Measurements from ENCODE around the gene DOK3.
A peak's percentile ranks its signal among the peaks of the same experiment; 100 is the strongest.

Gene DOK3

GRCh38 chr5:177478711-177479646 is 30.6 kb downstream of the DOK3 start:
- no peak for DNase-seq (ENCODE audit: low read depth)

DNA sequence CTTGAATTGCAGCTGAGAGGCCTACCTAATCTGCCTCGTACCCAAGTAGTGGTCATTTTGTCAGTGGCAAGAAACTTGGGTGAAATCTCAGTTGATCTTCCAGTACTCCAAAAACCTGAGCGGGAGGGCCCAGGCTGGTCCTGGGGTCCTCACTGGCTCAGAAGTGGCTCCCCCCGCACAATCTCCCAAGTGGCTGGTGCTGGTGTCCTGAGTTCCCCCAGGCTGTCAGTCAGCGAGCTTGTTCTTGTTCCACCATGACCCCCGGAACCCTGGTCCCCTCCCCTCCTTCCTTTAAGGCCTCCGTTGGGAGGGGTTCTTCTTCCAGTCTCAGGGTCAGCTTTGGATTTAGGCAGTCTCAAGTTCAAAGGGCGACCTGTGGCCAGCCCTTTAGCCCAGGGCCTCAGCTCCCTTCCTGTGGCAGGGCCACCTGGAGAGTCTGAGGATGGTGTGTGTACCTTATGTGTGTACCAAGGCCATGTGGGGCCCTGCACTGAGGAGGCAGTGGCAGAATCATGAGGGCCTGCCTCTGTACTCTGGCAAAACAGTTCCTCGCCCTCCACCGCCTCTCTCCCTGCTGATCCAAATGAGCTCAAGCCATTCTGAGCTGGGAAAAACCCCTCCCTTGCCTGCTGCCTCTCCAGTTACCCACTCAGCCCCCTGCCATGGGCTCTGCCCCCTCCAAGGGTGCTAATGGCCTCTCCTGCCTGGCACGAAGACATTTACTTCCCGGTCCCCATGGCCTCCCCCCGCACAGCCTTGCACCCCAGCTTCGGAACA is 31.7 kb downstream of the DOK3 start:
- DNase-seq (ENCODE audit: low read depth): no peak

DNA sequence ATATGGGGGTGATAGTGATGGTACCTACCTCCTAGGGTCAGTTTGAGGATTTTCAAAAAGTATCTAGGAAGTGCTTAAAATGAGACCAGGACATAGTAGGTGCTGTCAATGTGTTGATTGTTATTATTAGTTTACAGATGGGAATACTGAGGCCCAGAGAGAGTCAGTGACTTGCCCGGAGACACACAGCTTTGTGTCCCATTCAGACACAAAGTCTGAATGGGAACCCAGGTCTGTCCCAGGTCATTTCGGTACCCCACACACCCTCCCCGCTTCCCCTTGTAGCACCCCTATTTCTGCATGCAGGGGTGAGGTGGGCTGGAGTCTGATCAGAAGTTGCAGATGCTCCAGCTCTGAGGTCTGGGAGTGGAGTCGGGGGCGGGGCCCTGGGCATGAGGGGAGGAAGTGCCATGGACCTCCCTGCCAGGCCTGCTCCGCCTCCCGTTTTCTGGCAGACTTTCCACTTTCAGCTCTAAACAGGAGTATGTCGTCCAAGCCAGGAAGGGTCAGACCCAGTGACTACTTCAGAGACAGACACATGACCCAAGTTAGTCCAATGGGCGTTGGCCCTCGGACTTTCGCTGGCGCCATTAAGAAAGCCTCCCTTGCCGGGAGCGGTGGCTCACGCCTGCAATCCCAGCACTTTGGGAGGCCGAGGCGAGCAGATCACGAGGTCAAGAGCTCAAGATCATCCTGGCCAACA is 32.9 kb downstream of the DOK3 start:
- no peak for DNase-seq (ENCODE audit: low read depth)

DNA sequence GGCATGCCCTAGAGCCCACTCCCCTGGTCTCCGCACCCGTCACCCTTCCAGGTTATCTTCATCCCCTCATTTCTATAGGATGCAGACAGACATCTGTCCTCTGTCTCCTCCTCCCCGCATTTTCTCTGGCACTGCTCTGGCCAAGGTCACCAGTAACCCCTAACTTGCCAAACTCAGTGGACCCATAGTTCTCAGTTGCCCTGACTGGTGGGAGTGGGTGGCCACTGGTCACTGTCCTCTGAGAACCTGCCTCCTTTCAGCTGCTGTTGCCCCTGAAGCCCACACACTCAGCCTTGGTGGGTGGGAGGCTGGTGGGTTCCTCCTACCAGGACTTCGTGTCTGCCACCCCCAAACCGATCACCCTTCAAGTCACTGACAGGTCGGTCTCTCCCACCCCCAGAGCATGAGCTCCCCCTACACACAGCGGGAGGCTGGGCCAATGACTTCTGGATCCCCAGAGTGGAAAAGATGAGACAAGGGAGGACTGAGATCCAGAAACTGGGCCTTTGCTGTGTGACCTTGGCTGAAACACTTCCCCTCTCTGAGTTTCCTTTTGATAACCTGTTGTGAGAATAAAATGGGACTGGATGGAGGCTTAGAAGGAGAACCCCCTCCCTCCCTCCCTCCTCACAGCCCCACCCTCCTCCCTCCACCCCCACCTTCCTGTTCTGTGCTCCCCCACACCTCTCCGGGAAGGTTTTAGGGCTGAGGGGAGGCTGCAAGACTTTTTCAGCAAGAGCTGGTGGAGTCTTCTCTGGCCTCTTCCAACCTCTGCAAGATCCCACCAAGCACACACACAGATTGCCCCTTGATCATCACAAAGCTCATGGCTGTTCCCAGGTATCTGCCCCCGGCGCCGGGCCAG is 33.8 kb downstream of the DOK3 start:
- no peak for DNase-seq (ENCODE audit: low read depth)

DNA sequence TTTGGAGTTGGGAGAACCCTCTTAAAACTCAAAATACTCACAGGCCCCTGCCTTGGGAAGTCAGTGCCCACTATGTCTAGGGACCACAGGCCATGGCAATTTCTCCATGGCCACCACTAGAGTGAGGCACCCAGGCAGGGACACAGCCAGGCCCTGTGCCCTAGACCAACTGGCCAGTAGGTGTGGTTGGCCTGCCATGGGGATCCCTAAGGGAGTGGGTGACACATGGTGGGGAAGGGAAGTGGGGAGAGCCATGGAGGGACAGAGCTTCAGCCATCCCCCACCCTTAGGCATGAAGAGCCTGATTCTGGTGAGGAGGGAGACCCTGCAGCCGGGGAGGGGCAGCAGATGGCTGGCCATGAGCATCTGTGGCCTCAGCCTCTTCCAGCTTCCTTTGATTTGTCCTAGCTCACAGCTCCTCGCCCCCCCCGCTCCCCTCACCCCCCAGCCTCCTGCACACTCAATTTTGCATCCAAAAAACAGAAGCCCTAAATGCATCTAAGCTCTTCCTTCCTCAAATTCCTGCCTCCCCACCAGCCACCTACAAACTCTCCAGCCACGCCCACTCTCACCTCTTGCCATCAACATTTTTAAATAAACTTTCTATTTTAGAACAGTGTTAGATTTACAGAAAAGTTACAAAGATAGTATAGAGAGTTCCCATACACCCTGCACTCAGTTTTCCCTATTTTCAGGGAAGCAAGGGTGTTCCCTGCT is 34.6 kb downstream of the DOK3 start:
- no peak for DNase-seq (ENCODE audit: low read depth)

DNA sequence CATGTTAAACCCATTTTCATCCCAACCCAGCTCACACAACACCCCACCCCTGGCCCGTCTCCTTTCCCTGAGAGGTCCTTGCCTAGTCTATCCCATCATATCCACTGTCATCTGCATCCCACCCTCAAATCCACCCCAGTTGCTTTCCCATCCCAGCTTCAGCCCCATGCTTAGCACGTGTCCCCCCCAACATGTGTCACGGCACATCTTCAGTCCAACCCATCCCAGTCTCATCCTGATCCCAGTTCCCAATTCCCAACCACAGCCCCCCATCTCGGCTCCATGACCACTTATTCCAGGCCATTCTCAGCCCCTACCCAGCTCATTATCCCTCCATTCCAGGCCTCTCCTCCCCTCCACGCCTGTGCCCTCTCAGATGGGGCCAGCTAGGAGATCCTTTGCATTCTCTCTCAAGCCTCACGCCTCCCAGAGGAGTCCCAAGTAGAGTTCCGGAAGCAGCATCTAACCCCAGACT is 35.6 kb downstream of the DOK3 start:
- DNase-seq (ENCODE audit: low read depth): no peak

GRCh38 chr5:177473443-177474001 is 36.1 kb downstream of the DOK3 start, which contains the start of gene DBN1:
TSS of gene DBN1 (minus strand) at chr5:177473634. CDS start at chr5:177473521, 113 bp downstream.
- DNase-seq (ENCODE audit: low read depth): no peak

- peak; percentile 36 for DNase-seq (ENCODE audit: low read depth)
Observed at GRCh38 chr5:177472460-177473442, 36.9 kb downstream of the DOK3 start.

DNA sequence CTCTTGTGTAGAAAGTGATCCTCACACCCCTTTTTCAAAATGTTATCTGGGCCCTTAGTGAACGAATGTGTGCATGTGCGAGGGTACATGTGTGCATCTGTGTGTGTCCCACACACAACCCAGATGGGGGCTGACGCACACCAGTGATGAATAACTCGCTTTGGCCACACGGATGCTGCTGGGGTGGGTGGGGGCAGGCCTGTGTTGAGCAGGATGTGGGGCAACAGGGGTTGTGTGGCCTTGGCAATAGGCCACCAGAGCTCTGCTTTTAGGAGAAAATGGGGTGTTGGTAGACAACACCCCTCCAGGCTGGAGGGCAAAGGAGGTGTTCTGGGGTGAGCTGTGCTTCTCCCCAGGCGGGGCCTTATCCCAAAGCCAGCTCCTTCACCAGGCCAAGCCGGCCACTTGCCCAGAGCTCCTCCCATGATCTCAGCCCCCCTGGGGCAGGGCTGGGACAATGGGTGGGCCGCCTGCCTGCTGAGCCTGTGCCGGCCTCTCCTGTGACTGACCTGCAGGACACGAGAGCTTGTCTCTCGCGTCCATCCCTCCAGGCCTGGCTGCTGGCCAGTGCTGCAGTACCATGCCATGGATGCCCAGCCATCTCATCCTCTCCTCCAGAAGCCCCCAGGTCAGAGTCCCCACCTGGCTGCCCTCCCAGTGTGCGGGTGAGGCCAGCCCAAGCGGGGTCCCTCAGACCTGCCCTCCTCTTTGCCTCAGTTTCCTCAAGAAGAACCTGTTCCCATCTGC is 37.8 kb downstream of the DOK3 start:
- DNase-seq (ENCODE audit: low read depth): no peak

DNA sequence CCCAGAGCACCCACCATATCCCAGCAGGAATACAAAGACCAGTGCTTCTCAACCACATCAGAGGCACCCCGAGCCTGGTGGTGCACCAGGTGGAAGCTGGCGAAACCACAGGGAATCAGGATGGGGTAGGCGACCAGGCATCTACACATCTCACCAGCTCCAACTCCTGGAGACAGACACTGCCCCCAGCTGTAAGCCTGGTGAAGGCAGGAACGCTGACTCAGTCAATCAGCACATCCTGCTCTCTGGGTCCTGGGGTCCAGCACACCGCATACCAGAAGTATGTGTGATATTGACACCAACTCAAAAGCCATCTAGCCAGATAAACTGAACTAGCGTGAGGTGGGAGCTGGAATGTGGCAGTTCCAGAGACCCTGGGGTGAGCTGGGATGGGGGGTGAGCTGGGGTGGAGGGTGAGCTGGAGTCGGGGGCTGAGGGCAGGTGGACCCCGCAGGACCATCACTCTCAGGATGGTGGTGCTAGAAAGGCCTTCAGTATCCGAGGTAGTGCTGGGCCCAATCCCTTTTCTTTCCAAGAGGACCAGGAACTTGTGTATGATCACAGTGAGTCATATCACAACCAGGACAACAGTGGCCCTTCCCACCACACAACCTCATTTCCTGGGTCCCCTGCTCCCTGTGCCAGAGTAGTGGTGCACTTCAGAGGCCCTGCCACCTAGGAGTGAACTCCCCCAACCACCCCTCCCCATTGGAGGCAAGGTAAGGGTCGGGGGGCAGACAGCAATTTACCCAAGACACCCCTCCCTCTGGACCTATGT is 38.7 kb downstream of the DOK3 start:
- DNase-seq (ENCODE audit: low read depth): no peak

- no peak for DNase-seq (ENCODE audit: low read depth)
Observed at GRCh38 chr5:177469750-177470525, 39.7 kb downstream of the DOK3 start.

GRCh38 chr5:177468685-177469628 is 40.7 kb downstream of the DOK3 start:
- no peak for DNase-seq (ENCODE audit: low read depth)

- no peak for DNase-seq (ENCODE audit: low read depth)
Observed at GRCh38 chr5:177468329-177468684, 41.3 kb downstream of the DOK3 start.

- no peak for DNase-seq (ENCODE audit: low read depth)
Observed at GRCh38 chr5:177467436-177467835, 42.2 kb downstream of the DOK3 start.

DNA sequence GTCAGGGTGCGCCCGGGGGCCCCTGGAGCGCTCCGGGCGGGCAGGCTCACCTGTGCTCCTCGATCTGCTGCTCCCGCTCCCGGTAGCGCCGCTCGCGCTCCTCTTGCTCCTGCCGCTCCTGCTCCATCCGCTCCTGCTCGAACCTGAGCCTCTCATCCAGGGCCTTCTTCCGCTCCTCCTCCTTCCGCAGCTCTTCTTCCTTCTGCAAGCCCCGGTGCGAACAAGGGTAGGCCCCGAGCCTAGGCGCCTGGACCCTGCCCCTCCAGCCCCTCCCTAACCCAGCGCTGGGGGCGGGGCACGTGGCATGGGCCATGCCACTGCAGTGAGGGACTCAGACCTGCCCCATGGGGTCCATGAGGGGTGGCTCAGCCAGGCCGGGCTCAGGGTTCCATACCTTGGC is 42.8 kb downstream of the DOK3 start:
- DNase-seq (ENCODE audit: low read depth): no peak

DNA sequence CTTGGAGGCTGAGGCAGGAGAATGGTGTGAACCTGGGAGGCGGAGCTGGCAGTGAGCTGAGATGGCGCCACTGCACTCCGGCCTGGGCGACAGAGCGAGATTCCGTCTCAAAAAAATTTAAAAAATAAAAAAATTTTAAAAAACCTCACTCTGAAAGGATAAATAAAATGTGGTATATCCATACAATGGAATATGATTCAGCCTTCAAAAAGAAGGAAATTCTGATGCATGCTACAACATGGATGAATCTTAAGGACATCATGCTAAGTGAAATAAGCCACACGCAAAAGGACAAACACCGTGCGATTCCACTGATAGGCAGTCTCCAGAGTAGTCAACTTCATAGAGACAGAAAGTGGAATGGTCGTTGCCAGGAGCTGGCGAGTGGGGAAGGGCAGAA is 44.6 kb downstream of the DOK3 start:
- DNase-seq (ENCODE audit: low read depth): no peak

Measured in stimulated activated CD4-positive, alpha-beta T cell treated with anti-CD3 and anti-CD28 coated beads, Interleukin-2, amount 100 ng/mL, for 4 hours (primary cell).